CD4-positive, alpha-beta T cell treated with Interleukin-17A for 1 hour (primary cell): Measurements from ENCODE around the gene GABARAPL2.
"Not testable (repeated sequence)": the region's sequence is repeated elsewhere in the genome, so short reads cannot be mapped to it uniquely, and the experiment has no call there.

Experiments used
- DNase-seq: peaks from one replicate; pipeline ENCODE4 v3.0.0-alpha.2; 2020

GABARAPL2 gene

DNA sequence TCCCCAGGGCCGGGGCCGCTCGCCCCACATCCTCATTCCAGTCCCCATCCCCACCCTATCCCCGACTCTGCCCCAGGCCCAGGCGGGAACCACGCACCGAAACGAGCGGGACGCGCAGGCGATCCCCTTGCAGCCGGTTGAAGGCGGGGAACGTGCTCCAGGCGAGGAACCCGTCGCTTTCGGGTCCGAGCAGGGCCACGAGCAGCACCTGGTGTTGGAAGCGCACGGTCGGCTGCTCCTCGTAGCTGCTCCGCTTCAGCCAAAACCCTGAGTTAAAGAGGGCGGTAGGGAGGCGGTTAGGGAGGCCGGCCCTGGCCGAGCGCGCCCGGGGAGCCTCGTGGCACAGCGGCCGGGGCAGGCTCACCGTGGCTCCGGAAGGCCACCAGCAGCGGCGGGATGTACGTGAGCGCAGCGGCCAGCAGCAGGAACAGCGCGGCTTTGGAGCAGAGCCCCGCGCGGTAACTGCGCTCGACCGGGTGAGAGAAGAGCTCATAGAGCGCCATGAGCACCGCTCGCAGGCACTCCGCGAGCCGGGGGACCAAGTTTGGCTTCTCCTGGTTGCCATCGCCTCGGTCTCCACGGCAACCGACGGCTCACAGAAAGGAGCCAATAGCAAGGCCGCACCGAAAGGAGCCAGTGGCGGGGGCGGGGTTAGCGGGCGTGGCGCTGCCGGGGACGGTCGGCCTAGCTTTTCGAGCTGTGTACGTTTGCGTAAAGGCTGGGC is 10.3 kb upstream of the GABARAPL2 start, which contains the start of gene TMEM231:
TSS of gene TMEM231 (minus strand) at position 546 of the 724 bp plus-strand sequence. CDS start at position 503, 43 bp downstream.
- DNase-seq, result peak; percentile 97

DNA sequence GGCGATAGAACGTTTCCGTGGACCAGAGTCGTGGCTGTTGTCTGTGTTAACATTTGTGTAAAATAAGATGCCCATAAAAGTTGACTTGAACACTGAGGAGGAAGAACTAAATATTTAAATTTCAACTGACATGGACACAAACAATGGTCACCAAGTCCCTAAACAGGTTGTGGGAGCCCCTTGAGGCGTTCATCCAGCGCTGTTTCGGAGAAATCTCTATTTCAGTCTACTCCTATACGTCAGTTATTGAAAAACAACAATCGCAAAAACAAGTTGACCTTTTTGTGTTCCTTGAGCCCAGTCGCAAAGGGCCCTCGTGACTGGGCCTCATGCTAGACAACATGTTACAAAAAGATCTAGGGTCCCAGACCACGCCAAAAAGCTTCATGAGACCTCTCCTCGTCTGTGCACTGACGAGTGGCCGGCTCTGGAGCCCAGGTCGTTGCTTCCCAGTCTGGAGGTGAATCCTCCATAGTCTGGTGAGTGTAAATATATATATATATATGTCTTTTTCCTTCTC is 9.7 kb upstream of the GABARAPL2 start:
- DNase-seq, result no peak

- no peak for DNase-seq
Measured at GRCh38 chr16:75558846-75559401, 7.3 kb upstream of the GABARAPL2 start.

DNA sequence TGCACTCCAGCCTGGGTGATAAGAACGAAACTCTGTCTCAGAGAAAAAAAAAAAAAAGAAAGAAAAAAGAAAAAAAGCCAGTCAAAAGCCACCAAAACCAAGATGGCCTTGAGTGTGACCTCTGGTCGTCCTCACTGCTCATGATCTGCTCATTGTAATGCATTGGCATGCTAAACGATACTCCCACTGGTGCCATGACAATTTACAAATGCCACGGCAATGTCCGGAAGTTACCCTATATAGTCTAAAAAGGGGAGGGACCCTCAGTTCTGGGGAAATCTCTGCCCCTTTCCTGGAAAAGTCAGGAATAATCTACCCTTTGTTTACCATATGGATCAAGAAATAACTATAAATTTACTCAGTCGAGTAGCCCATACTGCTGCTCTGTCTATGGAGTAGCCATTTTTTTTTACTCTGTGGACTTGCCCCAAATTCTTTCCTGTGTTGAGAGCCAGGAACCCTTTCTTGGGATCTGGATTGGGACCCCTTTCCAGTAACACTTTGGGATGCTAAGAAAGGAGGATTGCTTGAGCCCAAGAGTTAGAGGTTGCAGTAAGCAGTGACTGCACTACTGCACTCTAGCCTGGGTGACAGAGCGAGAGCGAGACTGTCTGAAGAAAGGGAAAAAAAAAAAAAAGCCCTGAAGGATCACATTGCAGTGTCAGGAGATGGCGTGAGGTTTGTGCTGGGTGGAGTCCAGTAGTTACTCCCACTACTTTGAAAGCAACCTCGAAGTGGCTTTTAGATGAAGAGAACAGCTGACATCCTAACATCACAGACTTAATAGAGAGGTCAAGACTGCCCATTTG is 6.4 kb upstream of the GABARAPL2 start:
- DNase-seq, result no peak

DNA sequence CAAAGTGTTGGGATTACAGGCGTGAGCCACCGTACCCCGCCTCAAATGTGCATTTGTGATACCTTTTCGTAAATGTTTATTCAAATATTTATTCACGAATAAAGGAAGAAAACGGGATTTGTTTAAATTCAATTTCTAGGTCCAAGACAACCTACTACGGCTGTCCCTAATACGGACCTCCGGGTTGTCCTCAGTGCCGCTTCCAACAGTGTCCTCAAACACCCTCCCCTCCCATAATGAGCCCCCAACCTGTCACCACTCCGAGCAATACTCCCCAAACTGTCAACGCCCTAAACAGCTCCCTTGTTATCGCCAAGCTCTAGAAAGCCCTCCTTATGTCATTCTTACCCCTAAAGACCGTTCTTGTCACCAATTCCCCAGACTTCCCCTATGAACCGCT is 539 bp upstream of the GABARAPL2 start:
- no peak for DNase-seq

GRCh38 chr16:75566758-75567255 is 628 bp downstream of the GABARAPL2 start:
- DNase-seq, result peak; percentile 38

DNA sequence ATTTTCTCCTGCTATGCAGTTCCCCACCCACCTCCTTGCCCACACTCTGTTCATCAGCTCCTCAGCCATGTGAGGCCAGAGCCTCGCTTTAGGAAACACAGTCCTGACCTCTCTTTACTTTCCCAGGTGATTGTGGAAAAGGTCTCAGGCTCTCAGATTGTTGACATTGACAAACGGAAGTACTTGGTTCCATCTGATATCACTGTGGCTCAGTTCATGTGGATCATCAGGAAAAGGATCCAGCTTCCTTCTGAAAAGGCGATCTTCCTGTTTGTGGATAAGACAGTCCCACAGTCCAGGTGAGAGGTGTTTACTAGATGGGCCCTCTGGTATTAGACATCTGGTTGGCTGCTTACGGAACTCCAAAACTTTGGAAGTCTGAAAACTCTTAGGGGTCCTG is 1.7 kb downstream of the GABARAPL2 start:
- DNase-seq, result no peak

DNA sequence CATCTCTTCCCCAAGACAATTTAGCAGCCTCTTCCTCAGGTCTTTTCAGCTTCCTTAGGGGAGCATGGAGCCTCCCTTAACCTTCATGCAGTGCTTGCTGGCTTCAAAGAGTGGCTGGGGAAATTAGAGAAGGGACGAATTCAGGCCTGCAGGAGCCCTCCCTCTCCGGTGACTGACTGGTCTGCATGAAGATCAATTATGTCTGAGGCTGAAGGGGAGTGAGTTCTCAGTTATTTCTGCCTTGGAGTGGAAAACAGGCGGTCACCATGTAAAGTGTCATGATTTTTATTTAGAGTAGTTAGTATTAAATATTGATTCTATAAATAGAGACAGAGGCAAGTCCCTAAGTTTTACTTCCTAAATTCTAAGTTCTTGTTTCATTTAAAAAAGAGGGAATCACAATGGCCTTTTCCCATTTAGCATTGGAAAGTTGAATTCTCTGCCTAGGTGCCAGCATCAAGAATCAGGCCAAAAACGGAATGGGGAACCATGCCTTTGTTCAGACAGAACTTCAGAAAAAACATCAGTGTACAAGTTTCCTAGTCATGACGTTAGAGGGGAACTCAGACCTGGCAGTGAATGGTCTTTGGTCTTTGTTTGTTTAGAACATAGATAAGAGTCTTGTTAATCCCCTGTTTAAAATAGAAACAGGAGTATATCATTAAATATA is 4.4 kb downstream of the GABARAPL2 start:
- DNase-seq, result no peak

- no peak for DNase-seq
Measured at GRCh38 chr16:75572864-75573542, 6.8 kb downstream of the GABARAPL2 start.

DNA sequence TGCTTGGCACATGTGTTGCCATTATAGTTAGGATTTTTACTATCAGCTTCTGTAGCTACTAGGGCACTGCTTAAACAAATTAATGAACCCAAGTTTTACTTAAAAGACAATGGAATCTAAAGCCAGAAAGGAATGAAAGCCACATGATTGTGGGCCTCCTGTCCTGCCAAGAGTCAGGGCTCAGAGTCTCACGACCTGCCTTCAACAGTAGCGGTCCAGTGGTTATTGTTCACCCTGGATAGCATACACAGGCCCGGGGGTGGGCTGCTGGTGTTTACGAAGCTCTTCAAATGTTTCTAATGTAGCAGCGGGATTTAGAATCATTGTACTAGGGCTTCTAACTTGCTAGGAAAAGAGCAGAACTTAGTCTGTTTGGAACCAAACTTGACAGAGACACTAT is 7.8 kb downstream of the GABARAPL2 start:
- no peak for DNase-seq

- DNase-seq, result no peak
Measured at GRCh38 chr16:75575958-75576357, 9.8 kb downstream of the GABARAPL2 start.

- DNase-seq, result no peak
Measured at GRCh38 chr16:75576384-75576811, 10.2 kb downstream of the GABARAPL2 start.

DNA sequence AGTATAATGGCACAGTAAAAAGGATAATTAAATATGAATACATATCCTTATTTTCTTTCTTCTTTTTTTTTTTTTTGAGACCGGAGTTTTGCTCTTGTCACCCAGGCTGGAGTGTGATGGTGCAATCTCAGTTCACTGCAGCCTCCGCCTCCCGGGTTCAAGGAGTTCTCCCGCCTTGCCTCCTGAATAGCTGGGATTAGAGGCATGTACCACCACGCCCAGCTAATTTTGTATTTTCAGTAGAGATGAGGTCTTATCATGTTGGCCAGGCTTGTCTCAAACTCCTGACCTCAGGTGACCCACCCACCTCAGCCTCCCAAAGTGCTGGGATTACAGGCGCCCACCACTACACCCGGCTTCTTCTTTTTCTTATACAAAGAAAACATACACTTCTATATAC is 12.0 kb downstream of the GABARAPL2 start:
- DNase-seq, result no peak

DNA sequence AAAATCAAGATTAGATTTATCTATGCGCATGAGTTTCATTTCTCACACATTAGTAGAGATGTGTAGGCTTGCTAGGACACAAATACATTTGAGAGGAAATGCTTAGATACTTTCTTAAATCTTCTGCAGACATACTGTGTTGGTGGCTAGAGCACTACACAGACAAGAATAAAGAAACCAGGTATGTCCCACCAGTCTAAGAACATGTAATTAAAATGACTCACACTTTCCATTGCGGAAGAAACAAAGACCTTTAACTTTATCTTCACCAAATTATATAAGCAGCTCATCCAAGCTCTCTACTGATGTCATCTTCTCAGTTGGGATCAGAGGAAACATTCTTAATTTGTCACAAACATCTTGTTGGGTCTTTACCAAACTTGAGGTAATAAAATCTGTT is 12.5 kb downstream of the GABARAPL2 start:
- no peak for DNase-seq

- DNase-seq, result no peak
Measured at GRCh38 chr16:75579281-75579834, 13.2 kb downstream of the GABARAPL2 start.

GRCh38 chr16:75584108-75584507 is 17.9 kb downstream of the GABARAPL2 start:
- no peak for DNase-seq

- no peak for DNase-seq
Measured at GRCh38 chr16:75588716-75589115, 22.5 kb downstream of the GABARAPL2 start.

DNA sequence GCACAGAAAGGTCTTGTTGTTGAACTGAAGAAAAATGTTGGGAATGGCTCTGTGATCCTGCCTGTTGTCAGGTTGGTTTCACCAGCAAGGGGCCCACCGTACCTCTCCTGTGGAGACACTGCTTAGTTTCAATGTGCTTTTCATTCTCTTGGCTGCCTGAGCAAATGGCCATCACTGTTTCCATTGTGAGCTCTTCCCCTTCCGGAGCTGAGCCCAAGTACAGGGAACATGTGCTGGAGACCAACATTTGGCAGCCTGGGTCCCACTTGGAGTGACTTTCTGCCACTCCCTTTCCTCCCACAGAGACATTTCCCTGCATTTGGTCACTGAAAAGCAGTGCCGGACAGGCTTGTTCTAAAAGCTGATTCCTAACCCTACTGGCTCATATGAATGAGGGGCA is 23.1 kb downstream of the GABARAPL2 start:
- no peak for DNase-seq

GRCh38 chr16:75590920-75591843 is 25.0 kb downstream of the GABARAPL2 start:
- no peak for DNase-seq

- DNase-seq, result not testable (repeated sequence)
Measured at GRCh38 chr16:75591927-75592326, 25.7 kb downstream of the GABARAPL2 start.

DNA sequence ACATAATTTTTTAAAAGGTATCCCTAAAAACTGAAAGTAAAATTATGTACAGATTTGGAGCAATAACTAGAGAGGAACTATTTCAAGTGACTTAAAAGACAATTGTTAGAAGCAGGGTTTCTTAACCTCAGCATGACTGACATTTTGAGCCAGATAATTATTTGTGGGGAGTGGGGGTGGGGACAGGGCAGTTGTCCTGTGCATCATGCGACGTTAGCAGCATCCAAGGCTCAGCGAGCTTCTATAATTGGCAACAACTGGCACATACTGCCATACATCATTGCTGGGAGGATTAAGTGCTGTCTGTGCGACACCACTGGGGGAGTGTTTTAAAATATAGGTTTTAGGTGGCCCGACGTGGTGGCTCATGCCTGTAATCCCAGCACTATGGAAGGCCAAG is 27.1 kb downstream of the GABARAPL2 start:
- DNase-seq, result no peak
